PFSK-1 (cell line): Measurements from ENCODE around the gene SIPA1L3.

Experiments used
- FOXP2 ChIP-seq: optimal IDR thresholded peaks from 2 replicates; pipeline ENCODE3; 2011; ENCODE audit warnings: borderline replicate concordance, control low read depth, inconsistent platforms; ENCODE audit not compliant: insufficient read depth; ENCODE audit errors: extremely low read length, extremely low read depth
- POLR2AphosphoS5 ChIP-seq: IDR thresholded peaks from 2 replicates; pipeline ENCODE4 v1.6.1; 2012; ENCODE audit warnings: low read depth, mild to moderate bottlenecking, control low read depth, low read length, moderate library complexity
- REST ChIP-seq, 2 experiments: IDR thresholded peaks; 2 replicates each; pipeline versions ENCODE4 v1.6.1 to v1.8.0; 2011 to 2012; ENCODE audit warnings: low read depth in 2 of 2, low read length in 2 of 2, control low read depth in 1 of 2, inconsistent platforms in 1 of 2, mild to moderate bottlenecking in 1 of 2, moderate library complexity in 1 of 2; ENCODE audit not compliant: insufficient read depth in 1 of 2
- SIN3A ChIP-seq: IDR thresholded peaks from 2 replicates; pipeline ENCODE4 v1.6.1; 2012; ENCODE audit warnings: mild to moderate bottlenecking, low read length, moderate library complexity, borderline replicate concordance; ENCODE audit not compliant: insufficient read depth
- TAF1 ChIP-seq: IDR thresholded peaks from 2 replicates; pipeline ENCODE4 v1.6.1; 2012; ENCODE audit warnings: low read length, control low read depth, borderline replicate concordance; ENCODE audit not compliant: insufficient read depth

The SIPA1L3 gene

GRCh38 chr19:38134540-38135149 lies 227.6 kb downstream of the SIPA1L3 start:
- no peak for TF ChIP-seq REST (IDR thresholded peaks at IDR 0.05; ENCODE audit: insufficient read depth in 1 of 2, low read depth in 2 of 2, low read length in 2 of 2)
- TF ChIP-seq FOXP2 = no peak
- TF ChIP-seq POLR2AphosphoS5 = no peak
- TF ChIP-seq SIN3A = no peak
- TF ChIP-seq TAF1 = no peak

GRCh38 chr19:38135150-38135998 lies 228.4 kb downstream of the SIPA1L3 start:
- TF ChIP-seq POLR2AphosphoS5 (no peak), SIN3A (no peak), REST (IDR thresholded peaks at IDR 0.05; ENCODE audit: insufficient read depth in 1 of 2, low read depth in 2 of 2, low read length in 2 of 2) (no peak), TAF1 (no peak), FOXP2 (no peak)

GRCh38 chr19:38139122-38139521 lies 232.1 kb downstream of the SIPA1L3 start:
- TF ChIP-seq REST (IDR thresholded peaks at IDR 0.05; ENCODE audit: insufficient read depth in 1 of 2, low read depth in 2 of 2, low read length in 2 of 2) (no peak), SIN3A (no peak), TAF1 (no peak), FOXP2 (no peak), POLR2AphosphoS5 (no peak)

- TF ChIP-seq SIN3A (no peak), POLR2AphosphoS5 (no peak), REST (IDR thresholded peaks at IDR 0.05; ENCODE audit: insufficient read depth in 1 of 2, low read depth in 2 of 2, low read length in 2 of 2) (no peak), FOXP2 (no peak), TAF1 (no peak)
Observed at GRCh38 chr19:38141108-38141507, 234.1 kb downstream of the SIPA1L3 start.
